Measurements from ENCODE around the gene CSF1R.

CSF1R gene

GRCh38 chr5:150053713-150054392 is 32.5 kb downstream of the CSF1R start:
- TF ChIP-seq YY1 (IDR thresholded peaks at IDR 0.05; ENCODE audit: low read depth) (no peak), NFIC (IDR thresholded peaks at IDR 0.05) (no peak), TCF12 (IDR thresholded peaks at IDR 0.05; ENCODE audit: low read depth) (no peak), EP300 (IDR thresholded peaks at IDR 0.05; ENCODE audit: borderline replicate concordance) (no peak), TAF1 (IDR thresholded peaks at IDR 0.05; ENCODE audit: low read depth) (no peak), ZBTB7A (IDR thresholded peaks at IDR 0.05; ENCODE audit: low read depth) (no peak), MAX (IDR thresholded peaks at IDR 0.05) (no peak)
- TF ChIP-seq, protein P1, sequence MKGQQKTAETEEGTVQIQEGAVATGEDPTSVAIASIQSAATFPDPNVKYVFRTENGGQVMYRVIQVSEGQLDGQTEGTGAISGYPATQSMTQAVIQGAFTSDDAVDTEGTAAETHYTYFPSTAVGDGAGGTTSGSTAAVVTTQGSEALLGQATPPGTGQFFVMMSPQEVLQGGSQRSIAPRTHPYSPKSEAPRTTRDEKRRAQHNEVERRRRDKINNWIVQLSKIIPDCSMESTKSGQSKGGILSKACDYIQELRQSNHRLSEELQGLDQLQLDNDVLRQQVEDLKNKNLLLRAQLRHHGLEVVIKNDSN (IDR thresholded peaks at IDR 0.05), result no peak
- TF ChIP-seq, protein P2, sequence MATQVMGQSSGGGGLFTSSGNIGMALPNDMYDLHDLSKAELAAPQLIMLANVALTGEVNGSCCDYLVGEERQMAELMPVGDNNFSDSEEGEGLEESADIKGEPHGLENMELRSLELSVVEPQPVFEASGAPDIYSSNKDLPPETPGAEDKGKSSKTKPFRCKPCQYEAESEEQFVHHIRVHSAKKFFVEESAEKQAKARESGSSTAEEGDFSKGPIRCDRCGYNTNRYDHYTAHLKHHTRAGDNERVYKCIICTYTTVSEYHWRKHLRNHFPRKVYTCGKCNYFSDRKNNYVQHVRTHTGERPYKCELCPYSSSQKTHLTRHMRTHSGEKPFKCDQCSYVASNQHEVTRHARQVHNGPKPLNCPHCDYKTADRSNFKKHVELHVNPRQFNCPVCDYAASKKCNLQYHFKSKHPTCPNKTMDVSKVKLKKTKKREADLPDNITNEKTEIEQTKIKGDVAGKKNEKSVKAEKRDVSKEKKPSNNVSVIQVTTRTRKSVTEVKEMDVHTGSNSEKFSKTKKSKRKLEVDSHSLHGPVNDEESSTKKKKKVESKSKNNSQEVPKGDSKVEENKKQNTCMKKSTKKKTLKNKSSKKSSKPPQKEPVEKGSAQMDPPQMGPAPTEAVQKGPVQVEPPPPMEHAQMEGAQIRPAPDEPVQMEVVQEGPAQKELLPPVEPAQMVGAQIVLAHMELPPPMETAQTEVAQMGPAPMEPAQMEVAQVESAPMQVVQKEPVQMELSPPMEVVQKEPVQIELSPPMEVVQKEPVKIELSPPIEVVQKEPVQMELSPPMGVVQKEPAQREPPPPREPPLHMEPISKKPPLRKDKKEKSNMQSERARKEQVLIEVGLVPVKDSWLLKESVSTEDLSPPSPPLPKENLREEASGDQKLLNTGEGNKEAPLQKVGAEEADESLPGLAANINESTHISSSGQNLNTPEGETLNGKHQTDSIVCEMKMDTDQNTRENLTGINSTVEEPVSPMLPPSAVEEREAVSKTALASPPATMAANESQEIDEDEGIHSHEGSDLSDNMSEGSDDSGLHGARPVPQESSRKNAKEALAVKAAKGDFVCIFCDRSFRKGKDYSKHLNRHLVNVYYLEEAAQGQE (IDR thresholded peaks at IDR 0.05; ENCODE audit: low read depth), result no peak

- TF ChIP-seq EP300 (IDR thresholded peaks at IDR 0.05; ENCODE audit: borderline replicate concordance) (no peak), MAX (IDR thresholded peaks at IDR 0.05) (no peak), NFIC (IDR thresholded peaks at IDR 0.05) (no peak), EGR1 (IDR thresholded peaks at IDR 0.05) (no peak), ZBTB7A (IDR thresholded peaks at IDR 0.05; ENCODE audit: low read depth) (no peak), FOXM1 (IDR thresholded peaks at IDR 0.05; ENCODE audit: borderline replicate concordance, low read depth) (no peak), TAF1 (IDR thresholded peaks at IDR 0.05; ENCODE audit: low read depth) (no peak), RAD21 (IDR thresholded peaks at IDR 0.05; ENCODE audit: low read depth) (no peak), CREB1 (IDR thresholded peaks at IDR 0.05; ENCODE audit: low read depth) (no peak), TEAD4 (IDR thresholded peaks at IDR 0.05) (no peak), CEBPB (IDR thresholded peaks at IDR 0.05) (no peak), TCF12 (IDR thresholded peaks at IDR 0.05; ENCODE audit: low read depth) (no peak), YY1 (IDR thresholded peaks at IDR 0.05; ENCODE audit: low read depth) (no peak)
- TF ChIP-seq, protein P1 (IDR thresholded peaks at IDR 0.05), result no peak
- TF ChIP-seq, protein P2 (IDR thresholded peaks at IDR 0.05; ENCODE audit: low read depth), result no peak
Measured at GRCh38 chr5:150052956-150053712, 33.2 kb downstream of the CSF1R start.

DNA sequence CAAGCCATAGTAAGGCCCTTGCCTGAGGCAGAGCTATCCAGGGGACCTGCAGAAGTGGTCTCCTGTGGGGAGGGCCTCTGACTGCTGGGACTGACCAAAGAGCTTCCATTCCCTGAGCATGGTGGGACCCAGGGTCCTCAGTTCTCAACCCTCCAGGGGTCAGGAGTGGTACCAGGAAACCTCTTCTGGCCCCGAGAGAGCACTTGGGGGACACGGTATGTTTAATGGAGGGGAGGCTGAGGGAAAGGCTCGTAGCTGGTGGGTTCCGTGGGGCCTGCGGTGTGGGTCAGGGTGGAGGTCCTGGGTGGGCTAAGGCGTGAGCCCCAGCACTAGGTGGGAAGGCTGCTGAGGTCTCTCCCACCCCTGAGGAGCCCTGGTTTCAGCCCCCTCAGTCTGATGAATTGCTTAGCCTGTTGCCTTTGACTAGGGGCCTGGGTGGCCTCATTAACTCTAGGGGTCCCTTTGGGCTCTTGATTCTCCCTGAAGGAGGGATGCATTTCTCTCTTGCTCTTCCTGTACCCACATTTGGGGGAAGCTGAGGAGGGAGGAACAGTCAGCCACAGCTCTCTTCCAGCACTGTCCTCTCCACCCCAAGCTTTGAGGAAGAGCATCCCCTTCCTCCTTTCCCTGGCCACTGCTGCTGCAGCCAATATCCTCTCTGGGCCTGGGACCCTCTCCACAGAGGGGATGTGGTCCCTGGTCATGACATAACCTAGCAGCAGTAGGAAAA is 34.0 kb downstream of the CSF1R start:
- TF ChIP-seq EP300 (IDR thresholded peaks at IDR 0.05; ENCODE audit: borderline replicate concordance), result no peak

DNA sequence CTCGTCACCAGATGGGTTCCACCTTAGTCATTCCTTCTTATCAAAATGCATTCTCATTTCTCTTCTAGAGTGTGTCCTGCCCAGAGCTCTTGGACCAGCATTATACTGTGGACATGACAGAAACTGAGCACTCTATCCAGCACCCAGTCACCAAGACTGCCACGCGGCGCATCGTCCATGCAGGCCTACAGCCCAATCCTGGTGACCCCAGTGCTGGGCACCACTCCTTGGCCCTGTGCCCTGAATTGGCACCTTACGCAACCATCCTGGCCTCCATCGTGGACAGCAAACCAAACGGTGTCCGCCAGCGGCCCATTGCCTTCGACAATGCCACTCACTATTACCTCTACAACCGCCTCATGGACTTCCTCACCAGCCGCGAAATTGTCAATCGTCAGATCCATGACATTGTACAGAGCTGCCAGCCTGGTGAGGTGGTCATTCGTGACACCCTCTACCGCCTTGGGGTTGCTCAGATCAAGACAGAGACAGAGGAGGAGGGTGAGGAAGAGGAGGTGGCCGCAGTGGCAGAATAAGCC is 34.6 kb downstream of the CSF1R start:
- TF ChIP-seq YY1 (IDR thresholded peaks at IDR 0.05; ENCODE audit: low read depth) (no peak), FOXM1 (IDR thresholded peaks at IDR 0.05; ENCODE audit: borderline replicate concordance, low read depth) (no peak), CEBPB (IDR thresholded peaks at IDR 0.05) (no peak), TEAD4 (IDR thresholded peaks at IDR 0.05) (no peak), ZBTB7A (IDR thresholded peaks at IDR 0.05; ENCODE audit: low read depth) (no peak), TCF12 (IDR thresholded peaks at IDR 0.05; ENCODE audit: low read depth) (no peak), EGR1 (IDR thresholded peaks at IDR 0.05) (no peak), RAD21 (IDR thresholded peaks at IDR 0.05; ENCODE audit: low read depth) (no peak), TAF1 (IDR thresholded peaks at IDR 0.05; ENCODE audit: low read depth) (no peak), NFIC (IDR thresholded peaks at IDR 0.05) (no peak)
- TF ChIP-seq, protein P2 (IDR thresholded peaks at IDR 0.05; ENCODE audit: low read depth), result no peak
